Astrocyte (in vitro differentiated cells and primary cell): Measurements from ENCODE around the gene LDLRAD4. TPM values are rescaled to one million over a fixed set of nuclear protein-coding genes. Genes with fewer than 3 reads are reported as not detected.

ENCODE experiments used
- DNase-seq: peaks from one replicate; pipeline ENCODE4 v3.0.0-alpha.2; 2010; ENCODE audit warnings: low read depth
- FAIRE-seq: peaks from 2 replicates; lab custom pipeline; 2011; peaks lifted over from hg19 to GRCh38; lab: Jason Lieb, UNC
- H2AFZ ChIP-seq: 2 replicates; pipeline ENCODE4 v1.6.0; 2012; ENCODE audit warnings: low read depth, low read length, inconsistent platforms
- H3K27ac ChIP-seq: 2 replicates; pipeline ENCODE4 v1.5.1; 2011; ENCODE audit warnings: low read depth, low read length, inconsistent platforms
- H3K27me3 ChIP-seq: 2 replicates; pipeline ENCODE4 v1.6.0; 2011; ENCODE audit warnings: low read length, inconsistent platforms; ENCODE audit not compliant: insufficient read depth
- H3K36me3 ChIP-seq: 2 replicates; pipeline ENCODE4 v1.5.1; 2011; ENCODE audit warnings: low read length, inconsistent platforms; ENCODE audit not compliant: insufficient read depth
- H3K4me1 ChIP-seq: 2 replicates; pipeline ENCODE4 v1.5.1; 2011; ENCODE audit warnings: low read length, inconsistent platforms; ENCODE audit not compliant: insufficient read depth
- H3K4me2 ChIP-seq: 2 replicates; pipeline ENCODE4 v1.6.0; 2012; ENCODE audit warnings: low read length, inconsistent platforms
- H3K4me3 ChIP-seq: 2 replicates; pipeline ENCODE4 v1.5.1; 2011; ENCODE audit warnings: low read depth, mild to moderate bottlenecking, low read length, inconsistent platforms; ENCODE audit not compliant: insufficient read depth
- H3K79me2 ChIP-seq: 2 replicates; pipeline ENCODE4 v1.6.0; 2012; ENCODE audit warnings: mild to moderate bottlenecking, low read length, inconsistent platforms; ENCODE audit not compliant: insufficient read depth
- H3K9ac ChIP-seq: 2 replicates; pipeline ENCODE4 v1.6.0; 2012; ENCODE audit warnings: mild to moderate bottlenecking, low read length, inconsistent platforms
- H3K9me3 ChIP-seq: 2 replicates; pipeline ENCODE4 v1.5.1; 2012; ENCODE audit warnings: low read depth, mild to moderate bottlenecking, low read length, inconsistent platforms; ENCODE audit not compliant: insufficient read depth
- H4K20me1 ChIP-seq: 2 replicates; pipeline ENCODE4 v1.6.0; 2012; ENCODE audit warnings: low read length, inconsistent platforms; ENCODE audit not compliant: insufficient read depth
- H3K27ac Mint-ChIP-seq: one replicate; pipeline ENCODE4 v1.8.0; 2021; ENCODE audit warnings: mild to moderate bottlenecking, mixed read lengths; ENCODE audit not compliant: unreplicated experiment
- H3K27me3 Mint-ChIP-seq: one replicate; pipeline ENCODE4 v1.8.0; 2021; ENCODE audit warnings: low read depth, mixed read lengths; ENCODE audit not compliant: unreplicated experiment
- H3K36me3 Mint-ChIP-seq: one replicate; pipeline ENCODE4 v1.8.0; 2021; ENCODE audit warnings: low read depth, mixed read lengths; ENCODE audit not compliant: unreplicated experiment
- H3K4me1 Mint-ChIP-seq: one replicate; pipeline ENCODE4 v1.8.0; 2021; ENCODE audit warnings: low read depth, mixed read lengths; ENCODE audit not compliant: unreplicated experiment
- H3K4me3 Mint-ChIP-seq: one replicate; pipeline ENCODE4 v1.8.0; 2021; ENCODE audit warnings: mild to moderate bottlenecking, moderate library complexity, mixed read lengths; ENCODE audit not compliant: unreplicated experiment
- H3K9me3 Mint-ChIP-seq: one replicate; pipeline ENCODE4 v1.8.0; 2021; ENCODE audit warnings: mild to moderate bottlenecking, mixed read lengths; ENCODE audit not compliant: unreplicated experiment
- EZH2 ChIP-seq: IDR thresholded peaks from 2 replicates; pipeline ENCODE4 v1.6.1; 2012; ENCODE audit warnings: mild to moderate bottlenecking, low read length, inconsistent platforms; ENCODE audit not compliant: insufficient read depth
- total RNA-seq: library from RNA; stranded (reverse); gene quantifications from 2 replicates; pipeline ENCODE4 v1.2.1, GENCODE V29; 2021
- TF ChIP-seq, protein P1 (sequence below): IDR thresholded peaks from 2 replicates; pipeline ENCODE4 v1.5.1; 2011; ENCODE audit warnings: low read depth, mild to moderate bottlenecking, inconsistent platforms, low read length, moderate library complexity; ENCODE audit not compliant: insufficient read depth

LDLRAD4 gene
- total RNA-seq, 1 donor from 2014 or later: 26.0 TPM

DNA sequence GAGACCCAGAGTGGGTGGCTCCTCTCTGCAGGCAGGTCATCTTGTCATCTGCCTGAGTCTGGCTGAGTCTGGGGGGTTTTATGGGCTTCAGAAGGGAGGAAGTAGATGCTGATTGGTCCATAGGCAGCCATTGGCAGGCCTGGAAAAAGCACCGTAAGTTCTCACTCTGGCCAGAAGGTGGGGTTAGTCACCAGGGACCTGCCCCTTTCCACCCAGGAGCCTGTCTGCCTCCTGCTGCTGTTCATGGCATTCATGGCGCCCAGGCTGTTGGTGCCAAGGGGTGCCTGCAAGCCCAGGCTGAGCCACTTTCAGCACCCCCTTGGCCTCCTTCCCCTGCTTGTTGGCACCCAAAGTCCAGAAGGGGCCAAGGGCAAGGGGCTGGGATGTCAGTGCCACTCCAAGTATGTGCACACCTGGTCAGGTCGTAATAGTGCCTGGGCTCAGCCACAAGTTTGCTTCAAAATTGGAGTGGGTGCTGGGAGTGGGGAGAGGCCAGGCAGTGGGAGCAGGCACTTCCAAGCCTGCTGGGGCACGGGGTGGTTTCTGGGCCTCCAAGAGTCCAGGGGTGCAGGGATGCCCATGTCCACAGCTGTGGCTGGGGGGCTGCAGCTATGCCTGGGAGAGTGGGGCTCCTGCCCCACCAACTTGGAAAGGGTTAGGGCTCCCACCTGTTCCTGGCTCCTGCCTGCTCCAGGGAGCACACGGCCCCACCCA lies 329.7 kb downstream of the LDLRAD4 start:
- H3K4me1 ChIP-seq: no peaks in the 10 kb centered on the region
- H2AFZ ChIP-seq: no peak overlapping the region
- no peak overlapping the region for H3K4me3 ChIP-seq
- peaks cover 5% of the 10 kb centered on the region for H3K9me3 ChIP-seq
- no peak overlapping the region for H3K4me2 ChIP-seq
- peaks cover 2% of the 10 kb centered on the region for H3K4me1 Mint-ChIP-seq
- no peaks in the 10 kb centered on the region for H3K79me2 ChIP-seq
- peaks cover 25% of the 10 kb centered on the region for H3K36me3 Mint-ChIP-seq
- no peaks in the 10 kb centered on the region for H4K20me1 ChIP-seq
- H3K27ac ChIP-seq: no peak overlapping the region
- no peak overlapping the region for H3K9ac ChIP-seq
- H3K36me3 ChIP-seq: no peaks in the 10 kb centered on the region
- H3K4me3 Mint-ChIP-seq: no peak overlapping the region
- no peak for TF ChIP-seq EZH2
- TF ChIP-seq, protein P1, sequence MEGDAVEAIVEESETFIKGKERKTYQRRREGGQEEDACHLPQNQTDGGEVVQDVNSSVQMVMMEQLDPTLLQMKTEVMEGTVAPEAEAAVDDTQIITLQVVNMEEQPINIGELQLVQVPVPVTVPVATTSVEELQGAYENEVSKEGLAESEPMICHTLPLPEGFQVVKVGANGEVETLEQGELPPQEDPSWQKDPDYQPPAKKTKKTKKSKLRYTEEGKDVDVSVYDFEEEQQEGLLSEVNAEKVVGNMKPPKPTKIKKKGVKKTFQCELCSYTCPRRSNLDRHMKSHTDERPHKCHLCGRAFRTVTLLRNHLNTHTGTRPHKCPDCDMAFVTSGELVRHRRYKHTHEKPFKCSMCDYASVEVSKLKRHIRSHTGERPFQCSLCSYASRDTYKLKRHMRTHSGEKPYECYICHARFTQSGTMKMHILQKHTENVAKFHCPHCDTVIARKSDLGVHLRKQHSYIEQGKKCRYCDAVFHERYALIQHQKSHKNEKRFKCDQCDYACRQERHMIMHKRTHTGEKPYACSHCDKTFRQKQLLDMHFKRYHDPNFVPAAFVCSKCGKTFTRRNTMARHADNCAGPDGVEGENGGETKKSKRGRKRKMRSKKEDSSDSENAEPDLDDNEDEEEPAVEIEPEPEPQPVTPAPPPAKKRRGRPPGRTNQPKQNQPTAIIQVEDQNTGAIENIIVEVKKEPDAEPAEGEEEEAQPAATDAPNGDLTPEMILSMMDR: no peak
- H3K27me3 ChIP-seq: peaks cover 2% of the 10 kb centered on the region
- FAIRE-seq (no peak), DNase-seq (no peak)
- no peak overlapping the region for H3K27ac Mint-ChIP-seq
- peaks cover 5% of the 10 kb centered on the region for H3K9me3 Mint-ChIP-seq
- peaks cover 15% of the 10 kb centered on the region for H3K27me3 Mint-ChIP-seq

DNA sequence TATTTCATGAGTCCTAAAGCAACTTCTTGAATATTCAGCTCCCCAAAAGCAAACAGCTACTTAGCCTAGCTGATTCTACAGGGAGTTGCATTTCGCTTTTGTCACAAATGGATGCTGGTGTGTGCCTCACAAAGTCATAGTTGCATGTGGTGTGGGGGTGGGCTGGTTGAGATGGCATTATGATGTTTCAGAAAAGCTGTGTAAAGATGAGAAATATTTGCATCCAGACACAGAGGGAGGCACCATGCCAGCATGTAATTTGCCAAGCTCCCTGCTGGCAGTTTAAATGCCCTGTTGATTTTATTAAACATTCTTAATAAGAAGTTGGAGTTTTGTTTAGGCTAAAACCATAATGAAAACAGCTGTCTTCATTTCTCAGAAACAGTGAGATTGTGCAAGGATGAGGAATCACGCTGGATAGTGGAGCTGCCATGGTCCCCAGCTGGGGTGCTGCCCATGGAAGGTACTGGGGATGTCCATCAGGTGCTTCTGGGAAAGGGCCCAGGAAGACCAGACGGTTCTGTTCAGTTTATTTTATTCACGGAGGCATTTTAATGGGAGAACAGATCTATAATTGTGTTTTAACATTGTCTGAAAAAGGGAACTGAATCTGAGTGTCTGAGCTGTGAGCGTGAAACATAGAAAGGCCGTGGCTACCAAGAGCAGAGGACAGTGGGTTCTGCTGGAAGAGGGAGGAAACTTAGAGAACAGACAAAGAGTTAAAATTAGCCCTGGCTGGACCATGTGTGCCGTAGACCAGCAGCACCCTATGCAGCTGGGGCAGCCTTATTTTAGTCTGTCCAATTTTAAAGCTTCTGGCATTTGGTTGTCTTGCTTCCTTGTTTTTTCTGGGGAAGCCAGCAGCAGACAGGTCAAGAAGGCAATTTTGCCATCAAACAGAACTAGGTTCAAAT lies 330.7 kb downstream of the LDLRAD4 start:
- H3K9me3 Mint-ChIP-seq: peaks cover 5% of the 10 kb centered on the region
- Histone ChIP-seq H3K27me3 (peaks cover 2% of the 10 kb centered on the region), H3K9me3 (peaks cover 5% of the 10 kb centered on the region), H3K4me2 (no peak overlapping the region), H2AFZ (no peak overlapping the region), H3K36me3 (no peaks in the 10 kb centered on the region), H4K20me1 (no peaks in the 10 kb centered on the region), H3K4me1 (no peaks in the 10 kb centered on the region), H3K27ac (no peak overlapping the region), H3K79me2 (no peaks in the 10 kb centered on the region), H3K9ac (no peak overlapping the region), H3K4me3 (no peak overlapping the region)
- no peak overlapping the region for H3K27ac Mint-ChIP-seq
- peaks cover 14% of the 10 kb centered on the region for H3K27me3 Mint-ChIP-seq
- DNase-seq (no peak), FAIRE-seq (no peak)
- no peak overlapping the region for H3K4me3 Mint-ChIP-seq
- TF ChIP-seq EZH2: no peak
- TF ChIP-seq, protein P1: no peak
- peaks cover 23% of the 10 kb centered on the region for H3K36me3 Mint-ChIP-seq
- peaks cover 2% of the 10 kb centered on the region for H3K4me1 Mint-ChIP-seq
